ENCODE data around the gene ARL8B.

ARL8B gene

DNA sequence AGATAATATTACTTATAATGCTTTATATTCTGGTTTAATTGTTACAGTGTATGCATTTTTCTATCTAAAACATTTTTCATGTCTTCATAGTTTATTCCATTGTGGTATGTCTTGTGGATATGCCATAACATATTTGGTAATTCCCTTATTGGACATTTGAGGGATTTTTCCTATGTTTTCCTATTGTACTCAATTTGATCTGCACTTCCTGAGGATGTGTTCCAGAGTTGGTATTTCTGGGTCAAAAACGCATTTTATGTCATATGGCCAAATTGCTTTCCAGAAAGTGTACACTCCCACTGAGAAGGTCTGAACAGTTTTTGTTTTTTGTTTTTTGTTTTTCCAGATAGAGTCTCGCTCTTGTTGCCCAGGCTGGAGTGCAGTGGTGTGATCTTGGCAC lies 6.8 kb downstream of the ARL8B start:
- no peaks in the 10 kb centered on the region for H3K4me1 ChIP-seq (ENCODE audit: control insufficient read depth, insufficient read depth, low read length)
- 89 to 90% methylated on average over 2 of the region's 2 CpGs for WGBS, 2 experiments
- no peaks in the 10 kb centered on the region for H3K9me3 ChIP-seq (ENCODE audit: control insufficient read depth, low read length)
- H3K27me3 ChIP-seq (ENCODE audit: control insufficient read depth, insufficient read depth, low read length, poor library complexity, severe bottlenecking) = no peaks in the 10 kb centered on the region
- no peaks in the 10 kb centered on the region for H3K36me3 ChIP-seq (ENCODE audit: control insufficient read depth, insufficient read depth, low read length)
- H3K4me3 ChIP-seq (ENCODE audit: insufficient read depth, low read depth, low read length) = no peak overlapping the region
- H3K27ac ChIP-seq (ENCODE audit: insufficient read depth, low read depth, low read length, poor library complexity, severe bottlenecking) = no peak overlapping the region

DNA sequence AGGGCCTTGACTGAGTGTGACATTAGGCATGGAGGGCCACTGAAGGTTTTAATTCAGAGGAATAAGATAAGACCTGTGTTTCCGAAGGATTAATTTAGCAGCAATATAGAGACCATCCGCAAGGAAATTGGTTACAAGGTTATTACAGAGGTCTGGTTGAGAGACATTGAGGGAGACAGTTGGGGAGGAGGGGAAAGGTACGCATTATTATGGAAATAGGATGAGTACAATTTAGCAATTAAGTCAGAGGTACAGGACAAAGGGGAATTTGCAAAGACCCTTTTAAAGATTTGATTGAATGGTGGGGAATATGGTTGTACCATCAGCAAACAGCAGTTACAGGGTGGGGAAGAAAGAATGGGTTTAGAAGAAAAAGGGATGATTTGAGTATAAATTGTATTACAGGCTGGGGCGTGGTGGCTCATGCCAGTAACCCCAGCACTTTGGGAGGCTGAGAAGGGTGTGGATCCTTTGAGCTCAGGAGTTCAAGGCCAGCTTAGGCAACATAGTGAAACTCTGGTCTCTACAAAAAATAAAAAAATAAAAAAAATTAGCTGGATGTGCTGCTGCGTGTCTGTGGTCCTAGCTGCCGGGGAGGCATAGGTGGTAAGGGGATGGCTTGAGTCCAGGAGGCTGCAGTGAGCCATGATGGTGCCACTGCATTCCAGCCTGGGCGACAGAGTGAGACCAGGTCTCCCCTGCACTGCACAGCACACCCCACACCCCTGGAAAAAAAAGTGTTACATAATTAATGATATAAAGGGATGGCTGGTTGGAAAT lies 11.3 kb downstream of the ARL8B start:
- Histone ChIP-seq H3K4me1 (ENCODE audit: control insufficient read depth, insufficient read depth, low read length) (no peaks in the 10 kb centered on the region), H3K27me3 (ENCODE audit: control insufficient read depth, insufficient read depth, low read length, poor library complexity, severe bottlenecking) (no peaks in the 10 kb centered on the region), H3K27ac (ENCODE audit: insufficient read depth, low read depth, low read length, poor library complexity, severe bottlenecking) (no peak overlapping the region), H3K4me3 (ENCODE audit: insufficient read depth, low read depth, low read length) (no peak overlapping the region), H3K36me3 (ENCODE audit: control insufficient read depth, insufficient read depth, low read length) (no peaks in the 10 kb centered on the region), H3K9me3 (ENCODE audit: control insufficient read depth, low read length) (no peaks in the 10 kb centered on the region)
- 82% methylated on average over 7 of the region's 7 CpGs for WGBS, 2 experiments

DNA sequence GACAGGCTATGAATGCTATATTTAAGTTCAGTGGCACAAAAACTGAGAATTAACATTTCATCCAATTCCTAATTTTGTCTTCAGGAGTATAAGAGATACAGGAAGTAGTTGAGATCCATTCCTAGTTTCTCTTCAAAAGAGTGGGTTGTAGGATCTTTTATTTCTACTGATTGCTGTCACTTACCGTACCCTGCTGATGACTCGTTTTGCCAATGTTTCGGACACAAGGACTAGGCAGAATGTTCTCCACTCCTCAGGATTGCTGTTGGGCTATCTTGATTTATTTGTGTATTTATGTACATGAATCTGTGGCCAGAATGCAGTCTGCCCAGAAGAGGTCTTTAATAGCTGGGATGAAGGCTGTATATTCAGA lies 11.9 kb downstream of the ARL8B start:
- H3K4me3 ChIP-seq (ENCODE audit: insufficient read depth, low read depth, low read length) = no peak overlapping the region
- H3K4me1 ChIP-seq (ENCODE audit: control insufficient read depth, insufficient read depth, low read length) = no peaks in the 10 kb centered on the region
- no peak overlapping the region for H3K27ac ChIP-seq (ENCODE audit: insufficient read depth, low read depth, low read length, poor library complexity, severe bottlenecking)
- no peaks in the 10 kb centered on the region for H3K36me3 ChIP-seq (ENCODE audit: control insufficient read depth, insufficient read depth, low read length)
- 95 to 100% methylated on average over 3 of the region's 3 CpGs for WGBS, 2 experiments
- no peaks in the 10 kb centered on the region for H3K9me3 ChIP-seq (ENCODE audit: control insufficient read depth, low read length)
- H3K27me3 ChIP-seq (ENCODE audit: control insufficient read depth, insufficient read depth, low read length, poor library complexity, severe bottlenecking) = no peaks in the 10 kb centered on the region

DNA sequence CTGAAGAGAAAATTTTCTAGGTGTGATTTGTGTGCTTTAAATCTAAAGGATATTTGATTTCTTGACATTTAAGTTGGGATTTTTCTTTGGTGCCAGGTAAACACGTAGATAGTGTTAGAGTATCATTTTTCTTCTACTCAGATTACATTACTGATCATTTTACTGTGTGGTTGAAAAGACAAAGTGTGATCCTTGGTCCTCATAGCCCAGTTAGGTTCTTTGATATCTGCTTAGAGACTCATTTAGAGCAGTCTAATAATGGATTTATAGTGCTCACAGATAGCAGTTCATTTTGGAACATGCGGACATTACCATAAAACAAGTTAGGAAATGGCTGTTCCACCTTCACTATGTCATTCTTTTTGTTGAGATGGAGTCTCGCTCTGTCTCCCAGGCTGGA lies 12.4 kb downstream of the ARL8B start:
- no peak overlapping the region for H3K4me3 ChIP-seq (ENCODE audit: insufficient read depth, low read depth, low read length)
- WGBS, 2 experiments = 91 to 93% methylated on average over 2 of the region's 3 CpGs
- H3K27ac ChIP-seq (ENCODE audit: insufficient read depth, low read depth, low read length, poor library complexity, severe bottlenecking) = no peak overlapping the region

DNA sequence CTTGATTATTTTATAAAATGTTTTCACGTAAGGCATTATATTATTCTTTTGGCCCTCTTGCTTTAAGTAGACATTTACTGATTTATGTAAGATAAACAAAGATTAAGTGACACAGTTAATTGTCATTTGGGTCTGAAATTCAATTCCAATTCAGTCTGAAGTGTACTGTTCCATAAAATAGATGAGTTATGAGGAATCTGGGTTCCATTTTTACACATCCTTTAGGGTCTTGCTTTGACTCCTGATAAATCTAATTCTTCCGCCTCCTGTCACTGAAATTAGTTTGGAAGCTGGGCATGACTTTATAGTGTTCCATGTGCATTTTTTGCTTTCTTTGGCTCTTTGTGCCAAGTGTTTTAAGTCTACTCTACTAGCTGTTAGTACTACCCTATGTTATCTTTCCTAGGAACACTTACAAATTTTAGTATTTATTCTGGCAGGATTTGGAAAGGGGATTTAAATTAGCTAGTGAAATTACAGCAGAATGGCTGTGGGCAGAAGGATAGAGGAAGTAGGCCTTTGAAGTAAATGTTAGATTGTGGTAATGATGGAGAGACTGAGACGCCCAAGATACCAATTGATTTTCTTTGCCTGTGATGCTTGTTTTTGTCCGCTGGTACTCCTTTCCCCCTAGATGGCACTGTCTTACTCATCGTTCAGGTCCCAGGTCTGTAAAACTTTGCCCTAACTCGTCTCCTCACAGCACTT lies 14.3 kb downstream of the ARL8B start:
- no peak overlapping the region for H3K27ac ChIP-seq (ENCODE audit: insufficient read depth, low read depth, low read length, poor library complexity, severe bottlenecking)
- H3K4me1 ChIP-seq (ENCODE audit: control insufficient read depth, insufficient read depth, low read length) = no peaks in the 10 kb centered on the region
- H3K27me3 ChIP-seq (ENCODE audit: control insufficient read depth, insufficient read depth, low read length, poor library complexity, severe bottlenecking) = no peaks in the 10 kb centered on the region
- no peak overlapping the region for H3K4me3 ChIP-seq (ENCODE audit: insufficient read depth, low read depth, low read length)
- H3K36me3 ChIP-seq (ENCODE audit: control insufficient read depth, insufficient read depth, low read length) = no peaks in the 10 kb centered on the region
- WGBS, 2 experiments = 60 to 65% methylated on average over 5 to 6 of the region's 6 CpGs
- no peaks in the 10 kb centered on the region for H3K9me3 ChIP-seq (ENCODE audit: control insufficient read depth, low read length)

More for the DNA sequence above, 12.4 kb downstream of the ARL8B start:
- Histone ChIP-seq H3K27me3 (ENCODE audit: control insufficient read depth, insufficient read depth, low read length, poor library complexity, severe bottlenecking) (no peaks in the 10 kb centered on the region), H3K36me3 (ENCODE audit: control insufficient read depth, insufficient read depth, low read length) (no peaks in the 10 kb centered on the region), H3K4me1 (ENCODE audit: control insufficient read depth, insufficient read depth, low read length) (no peaks in the 10 kb centered on the region), H3K9me3 (ENCODE audit: control insufficient read depth, low read length) (no peaks in the 10 kb centered on the region)

DNA sequence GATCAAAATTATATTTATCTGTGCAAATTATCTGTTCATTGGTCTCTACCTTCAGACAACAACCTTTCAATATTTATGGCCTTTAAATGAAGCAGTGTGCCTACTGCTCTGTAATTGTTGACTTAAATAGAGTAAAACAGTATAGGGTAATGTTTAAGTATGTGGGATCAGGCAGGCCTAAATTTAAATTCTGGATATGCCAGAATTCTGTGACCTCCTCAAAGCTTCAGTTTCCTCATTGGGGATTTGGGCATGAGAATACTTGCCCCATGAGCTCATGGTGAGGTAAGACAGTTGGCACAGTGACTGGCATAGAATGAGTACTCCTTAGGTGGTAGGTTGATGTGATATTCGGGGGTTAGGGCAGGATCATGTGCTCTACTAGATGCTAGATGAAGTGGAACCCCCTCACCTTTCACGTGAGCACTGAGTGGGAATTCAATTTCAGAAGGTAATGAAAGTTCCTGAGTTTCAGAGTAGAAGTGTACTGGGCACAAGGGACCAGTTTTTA lies 14.9 kb downstream of the ARL8B start:
- 92 to 100% methylated on average over 2 of the region's 2 CpGs for whole genome bisulfite sequencing, 2 experiments
- no peaks in the 10 kb centered on the region for H3K9me3 ChIP-seq (ENCODE audit: control insufficient read depth, low read length)
- no peaks in the 10 kb centered on the region for H3K27me3 ChIP-seq (ENCODE audit: control insufficient read depth, insufficient read depth, low read length, poor library complexity, severe bottlenecking)
- H3K27ac ChIP-seq (ENCODE audit: insufficient read depth, low read depth, low read length, poor library complexity, severe bottlenecking) = no peak overlapping the region
- no peaks in the 10 kb centered on the region for H3K36me3 ChIP-seq (ENCODE audit: control insufficient read depth, insufficient read depth, low read length)
- no peak overlapping the region for H3K4me3 ChIP-seq (ENCODE audit: insufficient read depth, low read depth, low read length)
- no peaks in the 10 kb centered on the region for H3K4me1 ChIP-seq (ENCODE audit: control insufficient read depth, insufficient read depth, low read length)

DNA sequence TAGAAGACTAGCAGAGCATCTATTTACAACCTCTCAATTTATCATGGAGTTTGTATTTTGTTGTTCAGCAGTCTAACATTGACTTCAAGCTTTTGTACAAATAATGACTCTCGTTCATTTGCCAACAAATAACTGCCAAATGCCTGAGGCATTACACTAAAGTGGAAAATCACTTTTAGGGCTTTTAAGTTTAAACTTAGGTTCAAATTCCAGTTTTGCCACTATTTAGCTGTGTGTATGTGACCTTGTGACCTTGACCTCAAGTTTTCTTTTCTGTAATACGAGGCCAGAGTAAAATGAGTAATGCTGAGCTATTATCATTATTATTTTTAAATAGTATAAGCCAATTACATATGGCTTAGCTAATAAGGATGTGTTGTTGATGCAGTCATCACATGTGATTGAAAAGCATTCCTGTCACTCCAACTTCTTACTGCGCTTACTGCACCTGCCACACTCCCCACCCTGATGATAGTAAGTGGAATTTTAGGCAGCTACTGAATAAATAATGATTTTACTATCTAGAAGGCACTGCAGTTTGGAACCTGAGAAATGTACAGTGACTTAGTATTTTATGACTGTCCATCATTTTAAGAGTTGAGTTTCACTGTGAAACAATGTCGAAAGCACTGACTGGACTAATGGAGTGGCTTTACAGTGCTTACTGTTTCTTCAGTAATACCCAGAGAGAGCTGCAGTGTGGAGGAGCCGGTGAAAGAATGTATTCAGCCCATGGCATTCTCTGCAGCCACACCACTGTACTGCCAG lies 16.3 kb downstream of the ARL8B start:
- H3K4me1 ChIP-seq (ENCODE audit: control insufficient read depth, insufficient read depth, low read length) = no peaks in the 10 kb centered on the region
- H3K27me3 ChIP-seq (ENCODE audit: control insufficient read depth, insufficient read depth, low read length, poor library complexity, severe bottlenecking) = no peaks in the 10 kb centered on the region
- 88 to 90% methylated on average over 3 to 4 of the region's 5 CpGs for WGBS, 2 experiments
- no peak overlapping the region for H3K4me3 ChIP-seq (ENCODE audit: insufficient read depth, low read depth, low read length)
- H3K36me3 ChIP-seq (ENCODE audit: control insufficient read depth, insufficient read depth, low read length) = no peaks in the 10 kb centered on the region
- H3K27ac ChIP-seq (ENCODE audit: insufficient read depth, low read depth, low read length, poor library complexity, severe bottlenecking) = no peak overlapping the region
- no peaks in the 10 kb centered on the region for H3K9me3 ChIP-seq (ENCODE audit: control insufficient read depth, low read length)

DNA sequence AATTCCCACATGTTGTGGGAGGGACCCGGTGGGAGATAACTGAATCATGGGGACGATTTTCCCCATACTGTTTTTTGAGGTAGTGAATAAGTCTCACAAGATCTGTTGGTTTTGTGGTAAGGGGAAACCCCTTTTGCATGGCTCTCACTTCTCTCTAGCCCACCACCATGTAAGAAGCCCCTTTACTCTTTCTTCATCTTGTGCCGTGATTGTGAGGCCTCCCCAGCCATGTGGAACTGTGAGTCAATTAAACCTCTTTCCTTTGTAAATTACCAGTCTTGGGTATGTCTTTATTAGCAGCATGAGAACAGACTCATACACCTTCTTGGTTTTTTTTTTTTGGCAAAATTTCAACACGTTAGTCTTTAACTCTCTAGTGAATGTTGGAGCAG lies 18.1 kb downstream of the ARL8B start:
- no peaks in the 10 kb centered on the region for H3K27me3 ChIP-seq (ENCODE audit: control insufficient read depth, insufficient read depth, low read length, poor library complexity, severe bottlenecking)
- H3K4me1 ChIP-seq (ENCODE audit: control insufficient read depth, insufficient read depth, low read length) = no peaks in the 10 kb centered on the region
- WGBS, 2 experiments = 93 to 94% methylated on average over 4 of the region's 4 CpGs
- peaks cover 4% of the 10 kb centered on the region for H3K36me3 ChIP-seq (ENCODE audit: control insufficient read depth, insufficient read depth, low read length)
- no peak overlapping the region for H3K4me3 ChIP-seq (ENCODE audit: insufficient read depth, low read depth, low read length)
- H3K27ac ChIP-seq (ENCODE audit: insufficient read depth, low read depth, low read length, poor library complexity, severe bottlenecking) = no peak overlapping the region
- no peaks in the 10 kb centered on the region for H3K9me3 ChIP-seq (ENCODE audit: control insufficient read depth, low read length)

DNA sequence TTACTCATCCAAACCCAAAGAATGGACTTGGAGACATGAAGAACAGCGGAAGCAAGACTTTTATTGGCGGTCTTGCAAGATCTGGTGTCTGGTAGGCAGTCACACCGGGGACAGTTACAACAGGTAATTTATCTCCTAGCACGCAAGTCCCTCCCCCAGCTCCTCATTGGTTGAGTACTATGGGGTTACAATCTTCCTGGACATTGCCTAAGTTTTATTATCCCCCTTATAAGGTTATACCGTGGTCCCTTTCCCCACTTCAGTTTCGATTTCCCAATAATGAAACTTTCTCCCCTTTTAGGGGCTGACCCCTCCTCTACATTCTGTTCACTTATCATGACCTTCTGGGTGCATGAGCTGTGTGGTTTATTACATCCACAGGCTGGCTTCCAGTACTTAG lies 18.7 kb downstream of the ARL8B start:
- Histone ChIP-seq H3K4me1 (ENCODE audit: control insufficient read depth, insufficient read depth, low read length) (no peaks in the 10 kb centered on the region), H3K4me3 (ENCODE audit: insufficient read depth, low read depth, low read length) (no peak overlapping the region), H3K27me3 (ENCODE audit: control insufficient read depth, insufficient read depth, low read length, poor library complexity, severe bottlenecking) (no peaks in the 10 kb centered on the region), H3K27ac (ENCODE audit: insufficient read depth, low read depth, low read length, poor library complexity, severe bottlenecking) (no peak overlapping the region), H3K9me3 (ENCODE audit: control insufficient read depth, low read length) (no peaks in the 10 kb centered on the region), H3K36me3 (ENCODE audit: control insufficient read depth, insufficient read depth, low read length) (peaks cover 4% of the 10 kb centered on the region)
- 94 to 97% methylated on average over 6 of the region's 6 CpGs for WGBS, 2 experiments

DNA sequence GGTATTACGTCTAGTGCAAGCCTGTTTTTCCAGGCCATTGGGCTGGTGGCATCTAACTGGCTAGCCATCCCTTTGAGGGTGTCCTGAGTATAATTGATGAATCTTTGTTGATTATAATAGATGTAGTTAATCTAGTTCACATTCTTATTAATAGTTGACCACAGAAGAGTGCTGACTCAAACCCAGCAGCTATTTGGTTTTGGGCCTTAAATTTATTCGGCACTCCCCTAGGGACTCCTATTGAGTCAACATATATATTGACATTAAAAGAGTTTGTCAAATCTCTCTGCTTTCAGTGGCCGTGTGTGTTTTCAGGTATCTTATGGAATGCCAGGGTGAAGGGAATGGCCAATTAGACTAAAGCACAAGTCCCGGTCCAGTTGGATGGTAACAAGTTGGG lies 19.7 kb downstream of the ARL8B start:
- Histone ChIP-seq H3K27me3 (ENCODE audit: control insufficient read depth, insufficient read depth, low read length, poor library complexity, severe bottlenecking) (no peaks in the 10 kb centered on the region), H3K9me3 (ENCODE audit: control insufficient read depth, low read length) (no peaks in the 10 kb centered on the region), H3K4me1 (ENCODE audit: control insufficient read depth, insufficient read depth, low read length) (no peaks in the 10 kb centered on the region), H3K4me3 (ENCODE audit: insufficient read depth, low read depth, low read length) (no peak overlapping the region), H3K27ac (ENCODE audit: insufficient read depth, low read depth, low read length, poor library complexity, severe bottlenecking) (no peak overlapping the region), H3K36me3 (ENCODE audit: control insufficient read depth, insufficient read depth, low read length) (peaks cover 4% of the 10 kb centered on the region)
- WGBS, 2 experiments = 78 to 99% methylated on average over 4 of the region's 4 CpGs

Measured in ectodermal cell (in vitro differentiated cells).